H1 (cell line): ENCODE data around the gene SAE1. TPM values are rescaled to one million over a fixed set of nuclear protein-coding genes. Genes with fewer than 3 reads are reported as not detected.

Source experiments
- CTCF ChIA-PET: fragments of 300-600 bp; sonication (Branson Sonifier 250); formaldehyde crosslinking; loops from one replicate; lab custom pipeline; 2021; ENCODE audit not compliant: partially characterized antibody; lab: Charles Lee
- POLR2A ChIA-PET: fragments of 300-600 bp; sonication (Branson Sonifier 250); formaldehyde crosslinking; loops from one replicate; lab custom pipeline; 2021; ENCODE audit warnings: inconsistent platforms; ENCODE audit not compliant: partially characterized antibody; lab: Charles Lee
- DNase-seq, 2 experiments: peaks; one replicate each; pipeline versions ENCODE4 v3.0.0 to v3.0.0-alpha.2; 2010 to 2022; ENCODE audit warnings: low spot score in 2 of 2, low read depth in 1 of 2, mixed read lengths in 1 of 2
- FAIRE-seq: peaks from 2 replicates; lab custom pipeline; 2011; peaks lifted over from hg19 to GRCh38; lab: Jason Lieb, UNC
- H2AFZ ChIP-seq: 2 replicates; pipeline ENCODE4 v1.8.1; 2012; ENCODE audit warnings: low read length, inconsistent platforms
- H2AK5ac ChIP-seq: 2 replicates; pipeline ENCODE4 v1.6.1; 2013; ENCODE audit warnings: low read depth, low read length
- H2BK120ac ChIP-seq: replicated peaks from 2 replicates; pipeline ENCODE3; 2013; ENCODE audit warnings: low read depth, low read length, inconsistent platforms
- H2BK12ac ChIP-seq: 2 replicates; pipeline ENCODE4 v1.6.1; 2013; ENCODE audit warnings: low read depth, low read length
- H2BK15ac ChIP-seq: 2 replicates; pipeline ENCODE4 v1.6.1; 2013; ENCODE audit warnings: low read length
- H2BK20ac ChIP-seq: 2 replicates; pipeline ENCODE4 v1.6.1; 2013; ENCODE audit warnings: low read length
- H2BK5ac ChIP-seq: 2 replicates; pipeline ENCODE4 v1.6.1; 2013; ENCODE audit warnings: low read depth, low read length
- H3K14ac ChIP-seq: 2 replicates; pipeline ENCODE4 v1.6.1; 2013; ENCODE audit warnings: inconsistent platforms; ENCODE audit not compliant: insufficient read length
- H3K18ac ChIP-seq: 2 replicates; pipeline ENCODE4 v1.6.1; 2013; ENCODE audit warnings: low read length; ENCODE audit errors: extremely low read depth
- H3K23ac ChIP-seq: 2 replicates; pipeline ENCODE4 v1.6.1; 2013; ENCODE audit warnings: inconsistent platforms; ENCODE audit not compliant: insufficient read length
- H3K23me2 ChIP-seq: 2 replicates; pipeline ENCODE4 v1.6.1; 2013; ENCODE audit warnings: low read depth, low read length
- H3K27ac ChIP-seq: 2 replicates; pipeline ENCODE4 v1.6.1; 2011; ENCODE audit warnings: low read depth, low read length, inconsistent platforms
- H3K27me3 ChIP-seq, 4 experiments: replicated peaks in 1 of 4; 1 replicate in 1 of 4; 2 replicates in 3 of 4; pipeline versions ENCODE4 v1.6.1 to v1.8.1; 2011 to 2013; ENCODE audit warnings: low read length in 3 of 4, mild to moderate bottlenecking in 3 of 4, inconsistent platforms in 2 of 4, mixed read lengths in 2 of 4, moderate library complexity in 1 of 4; ENCODE audit not compliant: control insufficient read depth in 3 of 4, insufficient read depth in 3 of 4; ENCODE audit errors: extremely low read depth in 1 of 4
- H3K36me3 ChIP-seq, 4 experiments: 2 replicates each; pipeline versions ENCODE4 v1.6.1 to v1.8.1; 2011 to 2013; ENCODE audit warnings: mild to moderate bottlenecking in 4 of 4, low read length in 3 of 4, moderate library complexity in 2 of 4, control low read depth in 1 of 4, inconsistent platforms in 1 of 4; ENCODE audit not compliant: insufficient read depth in 4 of 4, control insufficient read depth in 2 of 4
- H3K4ac ChIP-seq: replicated peaks from 2 replicates; pipeline ENCODE3; 2013; ENCODE audit warnings: low read length, low read depth, mixed read lengths, inconsistent platforms; ENCODE audit not compliant: insufficient read length
- H3K4me1 ChIP-seq, 4 experiments: replicated peaks in 1 of 4; 1 replicate in 1 of 4; 2 replicates in 3 of 4; pipeline versions ENCODE4 v1.6.1 to v1.8.1; 2011 to 2013; ENCODE audit warnings: low read length in 3 of 4, inconsistent platforms in 2 of 4, mixed read lengths in 1 of 4; ENCODE audit not compliant: insufficient read depth in 4 of 4, control insufficient read depth in 3 of 4
- H3K4me2 ChIP-seq, 2 experiments: 2 replicates each; pipeline versions ENCODE4 v1.6.1 to v1.8.1; 2011 to 2013; ENCODE audit warnings: low read depth in 2 of 2, low read length in 2 of 2, control low read depth in 1 of 2, inconsistent platforms in 1 of 2, mild to moderate bottlenecking in 1 of 2; ENCODE audit not compliant: insufficient read depth in 1 of 2
- H3K4me3 ChIP-seq, 4 experiments: fragments of 200-600, 300-600 bp in 1 of 4; sonication (generic), shearing (Covaris generic), sonication (Bioruptor Twin) in 1 of 4; 2 replicates each; pipeline versions ENCODE4 v1.5.1 to v1.8.1; 2011 to 2016; ENCODE audit warnings: low read length in 4 of 4, low read depth in 3 of 4, control low read depth in 2 of 4, inconsistent platforms in 2 of 4, mild to moderate bottlenecking in 2 of 4, mixed read lengths in 1 of 4, moderate library complexity in 1 of 4; ENCODE audit not compliant: insufficient read depth in 2 of 4; ENCODE audit errors: extremely low read depth in 1 of 4
- H3K56ac ChIP-seq: replicated peaks from 2 replicates; pipeline ENCODE3; 2013; ENCODE audit warnings: low read depth, mild to moderate bottlenecking, mixed read lengths, low read length, inconsistent platforms; ENCODE audit not compliant: insufficient read length
- H3K79me1 ChIP-seq: 2 replicates; pipeline ENCODE4 v1.6.1; 2013; ENCODE audit warnings: low read depth, low read length, control low read depth
- H3K79me2 ChIP-seq, 2 experiments: 2 replicates each; pipeline versions ENCODE4 v1.6.1 to v1.8.1; 2012 to 2013; ENCODE audit warnings: low read length in 2 of 2, mild to moderate bottlenecking in 2 of 2, inconsistent platforms in 1 of 2; ENCODE audit not compliant: insufficient read depth in 2 of 2, control insufficient read depth in 1 of 2
- H3K9ac ChIP-seq, 4 experiments: replicated peaks in 1 of 4; 1 replicate in 1 of 4; 2 replicates in 3 of 4; pipeline versions ENCODE4 v1.6.1 to v1.8.1; 2011 to 2013; ENCODE audit warnings: low read depth in 3 of 4, low read length in 3 of 4, control low read depth in 2 of 4, mild to moderate bottlenecking in 2 of 4, moderate library complexity in 2 of 4, inconsistent platforms in 1 of 4; ENCODE audit errors: extremely low read depth in 1 of 4
- H3K9me3 ChIP-seq, 2 experiments: 2 replicates each; pipeline versions ENCODE4 v1.6.1 to v1.8.1; 2012 to 2013; ENCODE audit warnings: mild to moderate bottlenecking in 2 of 2, moderate library complexity in 2 of 2, control low read depth in 1 of 2, inconsistent platforms in 1 of 2, low read depth in 1 of 2, low read length in 1 of 2, mixed read lengths in 1 of 2; ENCODE audit not compliant: insufficient read depth in 2 of 2
- H4K20me1 ChIP-seq, 2 experiments: replicated peaks in 1 of 2; 2 replicates each; pipeline versions ENCODE3 to v1.8.1; 2011 to 2013; ENCODE audit warnings: inconsistent platforms in 2 of 2, low read length in 2 of 2, mild to moderate bottlenecking in 1 of 2; ENCODE audit not compliant: insufficient read depth in 2 of 2, control insufficient read depth in 1 of 2
- H4K5ac ChIP-seq: 2 replicates; pipeline ENCODE4 v1.6.1; 2013; ENCODE audit warnings: low read length, low read depth, mixed read lengths, inconsistent platforms; ENCODE audit not compliant: insufficient read length
- H4K8ac ChIP-seq: 2 replicates; pipeline ENCODE4 v1.8.0; 2013; ENCODE audit warnings: mild to moderate bottlenecking, moderate library complexity, low read length, inconsistent platforms; ENCODE audit not compliant: insufficient read depth; ENCODE audit errors: extremely low read depth
- H4K91ac ChIP-seq: replicated peaks from 2 replicates; pipeline ENCODE3; 2013; ENCODE audit warnings: low read length, mixed read lengths, inconsistent platforms; ENCODE audit not compliant: insufficient read length
- CBX5 ChIP-seq: fragments of 300-800, 300-1000 bp; sonication (generic); IDR thresholded peaks from 2 replicates; pipeline ENCODE4 v1.7.1; 2016; ENCODE audit warnings: antibody characterized with exemption, low read length, low read depth
- GABPA ChIP-seq: IDR thresholded peaks from 2 replicates; pipeline ENCODE4 v1.6.1; 2011; ENCODE audit warnings: mild to moderate bottlenecking, low read length, moderate library complexity, borderline replicate concordance; ENCODE audit not compliant: insufficient read depth
- KDM4A ChIP-seq: IDR thresholded peaks from one replicate; pipeline ENCODE4 v1.7.1; 2012; ENCODE audit warnings: low read depth, mild to moderate bottlenecking, moderate library complexity, low read length, inconsistent platforms; ENCODE audit not compliant: severe bottlenecking
- WGBS, 2 experiments: shearing (Covaris generic) in 1 of 2; methylation state at CpG; one replicate each; pipeline versions ENCODE4 v1.1.6 to v1.1.7; 2013 to 2015; ENCODE audit warnings: low lambda C conversion rate in 2 of 2, mixed read lengths in 2 of 2, inconsistent platforms in 1 of 2, low coverage in 1 of 2, missing lambda C conversion rate in 1 of 2; ENCODE audit not compliant: insufficient replicate concordance in 2 of 2, insufficient coverage in 1 of 2, insufficient read length in 1 of 2; ENCODE audit errors: extremely low coverage in 1 of 2, missing lambda C conversion rate in 1 of 2; 5-methylcytosine and 5-hydroxymethylcytosine counted together
- long read RNA-seq, 2 experiments: library from RNA in 1 of 2; library from capped mRNA in 1 of 2; stranded (forward); transcript quantifications; one replicate each; pipeline ENCODE4 v2.0.0, GENCODE V29; 2021; ENCODE audit warnings: inconsistent platforms in 1 of 2
- polyA minus RNA-seq, 3 experiments: library from RNA; depleted of rRNA, polyadenylated mRNA; stranded (reverse); fragments of >200 nt; gene quantifications; 1 replicate in 2 of 3; 2 replicates in 1 of 3; pipeline ENCODE4 v1.2.3, GENCODE V29; 2011
- polyA plus RNA-seq, 7 experiments: library from polyadenylated mRNA; depleted of rRNA in 3 of 7; stranded (reverse) in 5 of 7; unstranded in 2 of 7; fragments of >200 nt in 5 of 7; fragments of 200-250 nt in 2 of 7; gene quantifications; 1 replicate in 5 of 7; 2 replicates in 1 of 7; 4 replicates in 1 of 7; pipeline versions ENCODE4 v1.2.1 to v1.2.3, GENCODE V29; 2011 to 2013; ENCODE audit warnings: missing spikeins in 2 of 7, mixed read lengths in 2 of 7
- total RNA-seq: library from RNA; stranded (reverse); fragmentation: NEBNext Ultra II Directional; extraction: Animal tissue kit (Norgen Biotek cat#: 25700); gene quantifications from 2 replicates; pipeline ENCODE4 v1.2.1, GENCODE V29; 2021
- TF ChIP-seq, protein P1 (sequence below): IDR thresholded peaks from 2 replicates; pipeline ENCODE4 v1.6.1; 2012; ENCODE audit warnings: inconsistent platforms
- TF ChIP-seq, protein P2 (sequence below): IDR thresholded peaks from 2 replicates; pipeline ENCODE4 v1.6.1; 2012; ENCODE audit warnings: inconsistent platforms

SAE1 gene
- total RNA-seq = 268 and 273 TPM in 2 replicates
- 204 and 213 TPM in 2 replicates for polyA plus RNA-seq (2011; rRNA removed)
- 282 TPM for polyA plus RNA-seq (2011; cell fraction: cytosol; rRNA removed)
- 128 TPM for polyA plus RNA-seq (2011; cell fraction: nucleus; rRNA removed)
- 252 to 307 TPM (median 272 TPM) in 4 replicates for polyA plus RNA-seq (2012, experiment 1 of 2)
- polyA plus RNA-seq (2012, experiment 2 of 2) = 223 TPM
- 207 TPM for polyA plus RNA-seq (2013, experiment 1 of 2)
- 212 TPM for polyA plus RNA-seq (2013, experiment 2 of 2)
- polyA minus RNA-seq (2011; rRNA and poly(A)+ RNA removed) = 127 and 143 TPM in 2 replicates
- 79.1 TPM for polyA minus RNA-seq (2011; cell fraction: cytosol; rRNA and poly(A)+ RNA removed)
- polyA minus RNA-seq (2011; cell fraction: nucleus; rRNA and poly(A)+ RNA removed) = 38.4 TPM
- long read RNA-seq, experiment 1, transcript SAE1-201 (9 exons, 2,049 nt) = major isoform, 60 of 223 reads
- long read RNA-seq, experiment 1, partial matches to known transcripts = 128 of 223 reads
- long read RNA-seq, experiment 1, other reads (novel, unspliced or antisense) = 30 of 223 reads
- long read RNA-seq, experiment 2, transcript SAE1-201 (9 exons, 2,049 nt) = major isoform, 344 of 581 reads
- long read RNA-seq, experiment 2, transcript SAE1-202 (8 exons, 1,851 nt) = minor isoform, 11 of 581 reads
- long read RNA-seq, experiment 2, partial matches to known transcripts = 121 of 581 reads
- long read RNA-seq, experiment 2, other reads (novel, unspliced or antisense) = 104 of 581 reads

DNA sequence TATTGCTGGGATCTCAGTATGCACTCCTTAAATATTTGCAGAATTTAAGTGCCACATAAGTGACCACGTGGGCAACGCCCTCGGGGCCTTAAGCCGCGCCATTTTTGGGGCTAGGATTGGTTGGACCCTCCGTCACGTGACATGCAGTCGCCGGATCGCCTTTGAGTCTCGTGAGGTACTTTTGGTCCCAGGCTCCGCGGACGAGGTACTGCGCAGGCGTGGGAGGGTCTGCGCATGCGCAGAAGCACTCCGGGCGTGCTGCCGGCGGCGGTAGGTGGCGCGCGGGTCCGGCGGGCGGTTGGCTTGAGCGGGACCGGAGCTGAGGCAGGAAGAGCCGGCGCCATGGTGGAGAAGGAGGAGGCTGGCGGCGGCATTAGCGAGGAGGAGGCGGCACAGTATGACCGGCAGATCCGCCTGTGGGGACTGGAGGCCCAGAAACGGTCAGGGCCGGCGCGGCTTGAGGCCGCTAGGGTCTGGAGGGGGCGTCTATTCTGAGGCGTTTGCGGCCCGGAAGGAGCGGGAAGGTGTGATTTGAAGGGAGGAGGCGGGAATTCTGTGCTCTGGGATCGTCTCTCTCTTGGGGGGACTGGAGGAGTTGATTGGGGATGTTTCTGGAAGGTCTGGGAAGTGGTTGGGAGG lies at the start of gene SAE1:
Gene SAE1 (plus strand): TSS at position 247 of the 639 bp plus-strand sequence. CDS start 96 bp downstream, at position 343.
- DNase-seq (peak; percentile 98 to 99), FAIRE-seq (peak; percentile 68)
- WGBS, 2 experiments = 2% methylated on average over 46 of the region's 51 CpGs; no CpG with 5 or more reads in 1 of the 2 experiments
- Histone ChIP-seq H2BK15ac (peak within 1 kb of the TSS; percentile 61; the same call in 1 of the 2 replicates), H2BK12ac (peak within 1 kb of the TSS; percentile 85), H3K9me3 (no peaks in the 10 kb centered on the region), H2AFZ (no peak within 1 kb of the TSS), H3K23ac (no peak within 1 kb of the TSS), H4K5ac (peak within 1 kb of the TSS; percentile 92), H3K14ac (no peak within 1 kb of the TSS), H3K4me2 (peak within 1 kb of the TSS; percentile 76 to 82), H3K56ac (peak within 1 kb of the TSS; percentile 83), H3K23me2 (peaks cover 5% of the 10 kb centered on the region; the same call in 1 of the 2 replicates), H3K4me3 (peak within 1 kb of the TSS; percentile 90 to 99 (median 94)), H2BK5ac (peak within 1 kb of the TSS; percentile 95), H3K36me3 (peaks cover 0 to 22% (median 1%) of the 10 kb centered on the region in 4 experiments; a peak in 2 of 8 replicates), H3K4ac (peak within 1 kb of the TSS; percentile 87), H3K9ac (peak within 1 kb of the TSS; percentile 95 to 98 (median 97)), H4K91ac (peak within 1 kb of the TSS; percentile 81), H3K4me1 (peaks cover 0 to 8% (median 7%) of the 10 kb centered on the region in 4 experiments; a peak in 5 of 7 replicates), H3K79me2 (peaks cover 41 to 50% of the 10 kb centered on the region in 2 experiments), H4K8ac (peak within 1 kb of the TSS; percentile 91; the same call in 1 of the 2 replicates), H3K27me3 (no peaks in the 10 kb centered on the region), H2BK120ac (peak within 1 kb of the TSS; percentile 83), H3K18ac (peak within 1 kb of the TSS; percentile 98), H2AK5ac (peak within 1 kb of the TSS; percentile 82; the same call in 1 of the 2 replicates), H3K27ac (peak within 1 kb of the TSS; percentile 94), H2BK20ac (peak within 1 kb of the TSS; percentile 48; the same call in 1 of the 2 replicates), H4K20me1 (peaks cover 20 to 23% of the 10 kb centered on the region in 2 experiments), H3K79me1 (no peaks in the 10 kb centered on the region)
- POLR2A ChIA-PET = interaction anchor here (0.7 to 5.5 kb wide), 21 partner anchors 7 to 241 kb away, joined by 3 to 44 read pairs (median 5); partner anchors contain the start of genes CCDC9, DHX34 and ZC3H4
- CTCF ChIA-PET = interaction anchor here (0.5 to 2.6 kb wide), 14 partner anchors 9 to 114 kb away, joined by 3 to 9 read pairs (median 4); no protein-coding TSS in a partner anchor
- no peak for TF ChIP-seq GABPA
- TF ChIP-seq, protein P1, sequence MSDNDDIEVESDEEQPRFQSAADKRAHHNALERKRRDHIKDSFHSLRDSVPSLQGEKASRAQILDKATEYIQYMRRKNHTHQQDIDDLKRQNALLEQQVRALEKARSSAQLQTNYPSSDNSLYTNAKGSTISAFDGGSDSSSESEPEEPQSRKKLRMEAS = peak; percentile 99
- TF ChIP-seq KDM4A = no peak
- no peak for TF ChIP-seq CBX5
- TF ChIP-seq, protein P2, sequence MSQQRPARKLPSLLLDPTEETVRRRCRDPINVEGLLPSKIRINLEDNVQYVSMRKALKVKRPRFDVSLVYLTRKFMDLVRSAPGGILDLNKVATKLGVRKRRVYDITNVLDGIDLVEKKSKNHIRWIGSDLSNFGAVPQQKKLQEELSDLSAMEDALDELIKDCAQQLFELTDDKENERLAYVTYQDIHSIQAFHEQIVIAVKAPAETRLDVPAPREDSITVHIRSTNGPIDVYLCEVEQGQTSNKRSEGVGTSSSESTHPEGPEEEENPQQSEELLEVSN = peak; percentile 97
